Effector memory CD4-positive, alpha-beta T cell (primary cell): ENCODE results near the gene POMT2.

Experiments used
- DNase-seq, 3 donors: peaks; one replicate each; pipeline ENCODE4 v3.0.0-alpha.2; 2020
- H3K27ac ChIP-seq: 2 replicates; pipeline ENCODE4 v1.7.0; 2013; ENCODE audit warnings: mild to moderate bottlenecking, low read length, moderate library complexity; ENCODE audit not compliant: insufficient read depth, poor library complexity, severe bottlenecking
- H3K27me3 ChIP-seq: replicated peaks from 2 replicates; pipeline ENCODE4 v1.7.0; 2013; ENCODE audit warnings: mild to moderate bottlenecking, low read length; ENCODE audit not compliant: insufficient read depth, control insufficient read depth, poor library complexity, severe bottlenecking
- H3K36me3 ChIP-seq: 2 replicates; pipeline ENCODE4 v1.7.0; 2013; ENCODE audit warnings: mild to moderate bottlenecking, low read length, moderate library complexity; ENCODE audit not compliant: control insufficient read depth, insufficient read depth
- H3K4me1 ChIP-seq: 2 replicates; pipeline ENCODE4 v1.7.0; 2013; ENCODE audit warnings: low read length, mild to moderate bottlenecking; ENCODE audit not compliant: control insufficient read depth, insufficient read depth, poor library complexity, severe bottlenecking
- H3K4me3 ChIP-seq: 2 replicates; pipeline ENCODE4 v1.7.0; 2013; ENCODE audit warnings: low read length, low read depth, mild to moderate bottlenecking; ENCODE audit not compliant: insufficient read depth, poor library complexity, severe bottlenecking
- H3K9me3 ChIP-seq: 2 replicates; pipeline ENCODE4 v1.7.0; 2013; ENCODE audit warnings: mild to moderate bottlenecking, low read length, moderate library complexity; ENCODE audit not compliant: control insufficient read depth

Gene POMT2

DNA sequence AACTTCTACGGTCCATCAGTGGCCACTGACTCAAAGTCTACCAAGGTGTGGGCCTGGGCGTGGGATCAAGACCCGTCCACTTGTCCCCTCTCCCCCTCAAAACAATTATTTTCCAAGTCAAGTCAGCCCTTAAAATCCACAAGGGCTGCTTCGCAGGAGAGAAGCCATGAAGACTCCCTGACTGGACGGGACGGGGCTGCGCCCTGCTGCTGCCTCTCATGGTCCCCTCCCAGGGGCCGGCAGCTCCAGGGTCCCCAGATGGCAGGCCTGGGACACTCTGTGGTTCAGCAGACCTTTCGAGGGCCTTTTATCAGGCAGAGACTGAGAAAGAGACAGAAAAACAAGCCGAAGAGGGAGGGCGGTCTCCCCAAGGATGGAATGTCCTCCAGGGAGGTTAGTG is 60.5 kb downstream of the POMT2 start:
- Histone ChIP-seq H3K27ac (no peak overlapping the region), H3K4me3 (no peak overlapping the region), H3K27me3 (no peaks in the 10 kb centered on the region), H3K36me3 (no peaks in the 10 kb centered on the region), H3K4me1 (no peaks in the 10 kb centered on the region), H3K9me3 (no peaks in the 10 kb centered on the region)
- no peak for DNase-seq

DNA sequence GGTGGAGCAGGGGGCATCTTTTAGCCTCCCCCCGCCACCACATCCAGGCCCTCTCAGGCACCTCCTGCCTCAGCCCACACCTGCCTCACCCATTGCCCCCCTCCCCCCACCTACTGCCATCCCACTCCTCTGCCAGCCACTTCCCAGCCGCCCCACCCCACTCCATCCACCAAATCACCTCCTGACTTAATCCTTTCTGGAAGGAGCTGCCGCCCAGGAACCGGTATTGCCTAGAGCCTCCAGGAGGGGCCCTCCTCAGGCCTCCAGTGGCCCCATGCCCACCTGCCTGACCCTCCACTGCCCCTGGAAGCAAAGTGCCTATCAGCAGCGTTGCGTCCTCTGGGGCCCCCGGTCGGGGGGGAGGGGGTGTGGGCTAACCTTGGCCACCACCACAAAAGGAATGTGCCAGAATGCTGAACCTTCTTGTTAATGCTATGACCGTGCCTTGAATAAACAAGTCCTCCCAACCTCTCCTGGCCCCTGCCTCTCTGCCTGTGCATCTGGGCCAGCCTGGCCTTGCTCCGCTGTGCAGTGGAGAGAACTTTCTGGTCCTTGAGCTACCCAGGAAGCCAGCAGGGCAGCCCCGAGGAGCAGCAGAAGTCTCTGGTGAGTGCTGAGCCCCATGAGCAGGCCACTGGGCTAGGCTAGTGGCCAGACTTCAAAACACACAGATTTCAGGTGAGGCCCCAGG is 61.5 kb downstream of the POMT2 start:
- Histone ChIP-seq H3K27me3 (no peaks in the 10 kb centered on the region), H3K4me3 (no peak overlapping the region), H3K36me3 (no peaks in the 10 kb centered on the region), H3K27ac (no peak overlapping the region), H3K9me3 (no peaks in the 10 kb centered on the region), H3K4me1 (no peaks in the 10 kb centered on the region)
- DNase-seq, result no peak

DNA sequence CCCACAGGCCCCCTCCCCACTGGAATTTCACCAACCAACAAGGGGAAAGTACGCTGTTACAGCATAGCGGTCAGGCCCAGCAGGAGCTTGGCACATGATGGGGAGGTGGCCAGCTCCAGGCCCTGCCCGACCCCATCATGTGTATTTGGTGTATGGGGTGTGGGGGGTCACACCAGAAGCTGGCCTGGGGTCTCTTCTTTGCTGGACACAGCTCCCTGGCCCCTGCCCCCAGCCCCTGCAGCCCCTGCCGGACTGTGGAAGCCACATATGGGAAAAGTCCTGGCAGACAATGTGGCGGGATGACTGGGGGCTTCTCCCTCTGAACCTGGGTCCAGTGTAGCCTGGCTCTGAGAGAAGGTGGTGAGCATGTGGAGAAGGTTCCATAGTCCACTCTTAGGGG is 62.1 kb downstream of the POMT2 start:
- Histone ChIP-seq H3K27me3 (no peaks in the 10 kb centered on the region), H3K9me3 (no peaks in the 10 kb centered on the region), H3K4me1 (no peaks in the 10 kb centered on the region), H3K27ac (no peak overlapping the region), H3K4me3 (no peak overlapping the region), H3K36me3 (no peaks in the 10 kb centered on the region)
- DNase-seq, result no peak

DNA sequence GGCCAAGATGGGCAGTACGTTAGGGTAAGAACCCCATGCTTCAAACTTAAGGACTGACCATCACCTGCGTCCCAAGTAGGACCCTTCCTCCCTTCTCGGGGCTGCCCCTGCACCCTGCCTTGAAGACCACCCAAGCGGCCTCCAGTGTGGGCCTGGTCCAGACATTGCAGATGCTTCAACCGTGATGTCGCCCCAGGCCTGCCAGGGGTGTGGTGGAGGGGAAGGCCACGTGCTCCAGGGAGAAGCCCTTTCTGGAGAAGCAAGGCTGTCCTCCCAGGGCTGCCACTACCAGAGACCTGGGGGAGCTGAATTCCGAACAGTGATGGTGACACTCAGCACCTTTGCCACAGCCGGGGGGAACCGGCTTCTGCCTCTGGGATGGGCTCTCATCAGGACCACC is 63.0 kb downstream of the POMT2 start:
- Histone ChIP-seq H3K9me3 (no peaks in the 10 kb centered on the region), H3K4me1 (no peaks in the 10 kb centered on the region), H3K27me3 (no peaks in the 10 kb centered on the region), H3K27ac (no peak overlapping the region), H3K4me3 (no peak overlapping the region), H3K36me3 (no peaks in the 10 kb centered on the region)
- DNase-seq, result no peak

DNA sequence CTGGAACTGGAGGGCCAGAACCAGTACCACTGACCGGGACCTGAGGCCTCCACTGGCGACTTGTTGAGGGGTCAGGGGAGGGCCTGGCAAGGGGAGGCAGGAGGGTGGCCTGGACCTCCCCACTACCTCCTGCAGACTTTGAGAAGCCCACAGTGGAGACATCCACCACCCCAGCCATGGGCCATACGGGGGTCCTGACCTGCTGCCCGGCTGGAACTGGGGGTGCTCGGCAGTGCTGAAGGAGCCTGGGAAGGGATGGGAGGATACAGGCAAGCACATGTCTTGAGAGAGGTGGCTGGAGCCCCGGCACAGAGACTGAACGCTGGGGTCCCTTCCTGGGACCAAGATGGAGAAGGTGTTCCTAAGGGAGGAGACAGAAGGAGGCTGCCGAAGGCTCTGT is 64.0 kb downstream of the POMT2 start:
- Histone ChIP-seq H3K4me1 (no peaks in the 10 kb centered on the region), H3K27me3 (no peaks in the 10 kb centered on the region), H3K27ac (no peak overlapping the region), H3K4me3 (no peak overlapping the region), H3K36me3 (no peaks in the 10 kb centered on the region), H3K9me3 (no peaks in the 10 kb centered on the region)
- no peak for DNase-seq

DNA sequence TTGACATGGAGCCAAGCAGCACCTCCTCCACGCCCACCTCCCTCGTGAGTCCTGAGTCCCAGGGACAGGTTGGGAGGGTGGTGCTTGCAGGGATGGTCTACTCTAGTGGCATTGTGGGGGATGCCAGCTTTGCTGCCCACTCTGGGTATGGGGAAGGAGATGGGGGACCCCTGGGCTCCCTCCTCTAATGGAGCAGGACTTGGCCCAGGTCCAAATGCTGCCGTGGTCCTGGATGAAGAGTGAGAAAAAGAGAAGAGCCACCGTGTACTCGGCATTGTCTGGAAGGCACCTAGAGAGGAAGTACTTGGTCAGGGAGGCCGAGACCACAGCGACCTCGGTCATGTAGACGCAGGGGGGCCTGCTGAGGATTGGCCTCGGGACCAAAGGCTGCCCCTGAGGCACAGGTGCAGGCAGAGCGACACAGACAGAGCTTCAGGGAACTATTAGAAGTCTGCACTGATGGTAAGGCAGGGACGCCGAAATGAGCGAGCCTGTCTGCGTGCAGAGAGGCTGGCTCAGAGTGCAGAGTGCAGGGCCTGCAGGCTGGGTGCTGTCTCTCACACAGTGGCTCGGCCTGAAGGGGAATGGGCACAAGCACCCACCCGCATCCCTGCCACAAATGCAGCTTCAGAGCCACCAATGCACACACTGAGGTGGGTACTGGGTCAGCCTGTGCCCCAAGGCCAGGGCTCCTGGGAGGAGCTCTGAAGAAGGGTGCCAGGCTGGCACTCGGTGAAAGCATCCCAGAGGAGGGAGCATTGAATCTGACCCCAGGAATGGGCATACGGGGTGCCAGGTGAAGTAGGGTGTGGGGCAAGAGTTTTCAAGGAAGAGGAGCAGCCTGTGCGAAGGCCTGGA is 67.1 kb downstream of the POMT2 start:
- H3K27me3 ChIP-seq, result no peaks in the 10 kb centered on the region
- no peak for DNase-seq
- H3K36me3 ChIP-seq, result no peaks in the 10 kb centered on the region
- H3K4me1 ChIP-seq, result no peaks in the 10 kb centered on the region
- H3K27ac ChIP-seq, result no peak overlapping the region
- no peaks in the 10 kb centered on the region for H3K9me3 ChIP-seq
- H3K4me3 ChIP-seq, result no peak overlapping the region

DNA sequence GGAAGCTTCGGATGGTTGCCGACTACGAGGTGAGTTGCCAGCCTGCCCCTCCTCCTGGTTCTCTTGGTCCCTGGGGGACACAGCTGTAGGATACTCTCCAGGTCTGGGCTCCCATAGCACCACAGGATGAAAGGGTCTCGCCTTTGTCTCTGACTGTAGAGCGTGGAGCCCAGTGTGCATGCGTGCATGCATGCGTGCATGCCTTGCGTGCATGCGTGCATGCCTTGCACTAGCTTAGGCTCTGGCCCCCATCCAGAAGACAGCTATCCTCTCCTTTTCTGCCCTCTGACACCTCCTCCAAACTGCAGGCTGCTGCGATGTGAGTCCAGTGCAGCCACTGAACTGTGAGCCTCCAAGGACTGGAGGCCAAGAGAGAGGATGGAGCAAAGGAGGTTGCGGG is 68.8 kb downstream of the POMT2 start:
- Histone ChIP-seq H3K4me3 (no peak overlapping the region), H3K4me1 (no peaks in the 10 kb centered on the region), H3K36me3 (no peaks in the 10 kb centered on the region), H3K9me3 (no peaks in the 10 kb centered on the region), H3K27ac (no peak overlapping the region), H3K27me3 (no peaks in the 10 kb centered on the region)
- DNase-seq, result no peak

DNA sequence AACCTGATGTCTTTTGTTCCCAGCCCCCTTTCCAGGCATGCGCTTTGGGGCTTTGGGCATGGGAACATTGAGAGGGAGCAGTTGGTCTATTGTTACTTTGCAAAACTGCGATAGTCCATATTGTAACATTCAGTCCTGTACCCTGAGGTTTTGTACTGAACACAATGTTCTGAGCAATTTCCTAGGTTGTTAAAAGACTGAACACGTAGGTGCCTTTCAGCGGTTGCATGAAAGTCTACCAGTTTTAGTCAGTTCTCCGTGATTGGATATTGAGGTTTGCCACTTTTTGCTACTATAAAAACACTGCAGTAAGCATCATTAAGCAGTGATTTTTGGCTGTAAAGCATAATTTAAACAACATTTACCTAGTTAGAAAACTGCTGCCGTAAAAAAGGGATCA is 69.8 kb downstream of the POMT2 start:
- Histone ChIP-seq H3K4me3 (no peak overlapping the region), H3K27me3 (no peaks in the 10 kb centered on the region), H3K27ac (no peak overlapping the region), H3K4me1 (no peaks in the 10 kb centered on the region), H3K36me3 (no peaks in the 10 kb centered on the region), H3K9me3 (no peaks in the 10 kb centered on the region)
- DNase-seq, result no peak

DNA sequence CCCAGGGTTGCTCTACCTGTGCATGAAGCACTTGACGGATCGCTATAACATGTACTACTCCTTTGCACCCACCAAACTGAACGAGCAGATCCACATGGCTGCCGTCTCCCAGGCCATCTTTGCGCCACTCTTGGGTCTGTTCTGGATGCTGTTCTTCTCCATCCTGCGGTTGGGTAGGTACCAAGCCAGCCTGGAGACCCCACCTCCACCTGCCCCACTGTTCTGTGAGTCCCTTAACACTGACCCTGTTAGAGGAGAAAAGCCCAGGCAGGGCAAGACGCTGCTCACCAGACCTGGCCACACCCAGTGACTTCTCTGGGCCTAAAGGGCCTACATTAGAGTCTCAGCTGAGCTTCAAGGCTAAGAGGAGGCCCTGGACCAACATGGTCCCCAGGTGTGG is 71.4 kb downstream of the POMT2 start:
- Histone ChIP-seq H3K4me3 (no peak overlapping the region), H3K9me3 (no peaks in the 10 kb centered on the region), H3K27me3 (no peaks in the 10 kb centered on the region)

DNA sequence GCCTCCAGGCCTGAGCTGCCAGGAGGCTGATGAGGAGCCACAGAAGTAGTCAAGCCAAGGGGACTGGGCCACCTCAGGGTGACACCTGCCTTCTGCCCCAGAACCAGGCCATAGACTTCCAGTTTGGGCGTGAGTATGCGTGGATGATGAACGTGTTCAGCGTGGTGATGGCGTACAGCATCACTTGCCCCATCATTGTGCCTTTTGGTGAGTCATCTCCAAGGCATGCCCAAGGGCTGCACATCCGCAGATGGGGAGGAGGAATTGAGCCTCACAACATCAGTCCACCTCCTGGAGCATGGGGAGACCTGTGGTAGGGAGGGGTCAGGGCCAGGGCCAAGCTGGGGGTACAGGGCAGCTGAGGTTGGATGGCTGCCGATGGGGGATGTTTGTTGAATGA is 72.0 kb downstream of the POMT2 start:
- H3K4me1 ChIP-seq, result no peaks in the 10 kb centered on the region
- no peak for DNase-seq
- H3K36me3 ChIP-seq, result no peaks in the 10 kb centered on the region
- no peaks in the 10 kb centered on the region for H3K27me3 ChIP-seq
- no peak overlapping the region for H3K27ac ChIP-seq
- H3K9me3 ChIP-seq, result no peaks in the 10 kb centered on the region
- H3K4me3 ChIP-seq, result no peak overlapping the region

More for the DNA sequence above, 71.4 kb downstream of the POMT2 start:
- Histone ChIP-seq H3K36me3 (no peaks in the 10 kb centered on the region), H3K27ac (no peak overlapping the region), H3K4me1 (no peaks in the 10 kb centered on the region)
- no peak for DNase-seq
